HEK293T (cell line): ENCODE results near the gene CDH1.

Experiments
- CTCF ChIA-PET: fragments of 350-600 bp; formaldehyde crosslinking; extraction: SDS; loops from one replicate; lab custom pipeline; 2021; ENCODE audit warnings: antibody characterized with exemption, inconsistent platforms; lab: Yijun Ruan, JAX
- POLR2A ChIA-PET: fragments of 350-600 bp; formaldehyde crosslinking; extraction: SDS; loops from one replicate; lab custom pipeline; 2020; ENCODE audit warnings: antibody characterized with exemption, inconsistent platforms; lab: Yijun Ruan, JAX
- DNase-seq: peaks from one replicate; pipeline ENCODE4 v3.0.0; 2012; ENCODE audit warnings: mixed read lengths; ENCODE audit errors: extremely low spot score
- ARNT ChIP-seq: fragments of 450-650 bp; IDR thresholded peaks from 2 replicates; pipeline ENCODE4 v1.6.1; 2017; ENCODE audit warnings: mild to moderate bottlenecking
- BHLHE40 ChIP-seq: fragments of 450-650 bp; IDR thresholded peaks from 2 replicates; pipeline ENCODE4 v1.6.1; 2016; ENCODE audit warnings: mild to moderate bottlenecking, moderate library complexity, borderline replicate concordance
- CTBP1 ChIP-seq: fragments of 450-650 bp; IDR thresholded peaks from 2 replicates; pipeline ENCODE4 v1.6.1; 2016; ENCODE audit warnings: borderline replicate concordance
- ELF4 ChIP-seq: fragments of 450-650 bp; IDR thresholded peaks from 2 replicates; pipeline ENCODE4 v1.6.1; 2017; ENCODE audit warnings: antibody characterized with exemption
- FOXA1 ChIP-seq: fragments of 450-650 bp; IDR thresholded peaks from 2 replicates; pipeline ENCODE4 v1.6.1; 2016; ENCODE audit warnings: mild to moderate bottlenecking
- FOXK2 ChIP-seq: fragments of 450-650 bp; IDR thresholded peaks from 2 replicates; pipeline ENCODE4 v1.6.1; 2016; ENCODE audit warnings: mild to moderate bottlenecking
- FOXM1 ChIP-seq: fragments of 450-650 bp; IDR thresholded peaks from 2 replicates; pipeline ENCODE4 v1.6.1; 2017; ENCODE audit warnings: mild to moderate bottlenecking, borderline replicate concordance
- HDGF ChIP-seq: fragments of 450-650 bp; IDR thresholded peaks from 2 replicates; pipeline ENCODE4 v1.6.1; 2017; ENCODE audit warnings: antibody characterized with exemption, borderline replicate concordance
- L3MBTL2 ChIP-seq: fragments of 450-650 bp; conservative IDR thresholded peaks from 2 replicates; pipeline ENCODE4 v1.6.1; 2016; ENCODE audit warnings: mild to moderate bottlenecking
- LEF1 ChIP-seq: fragments of 450-650 bp; IDR thresholded peaks from 2 replicates; pipeline ENCODE4 v1.6.1; 2017; ENCODE audit warnings: mild to moderate bottlenecking, borderline replicate concordance
- NFRKB ChIP-seq: fragments of 450-650 bp; IDR thresholded peaks from 2 replicates; pipeline ENCODE4 v1.6.1; 2016; ENCODE audit warnings: mild to moderate bottlenecking, moderate library complexity
- PKNOX1 ChIP-seq: fragments of 450-650 bp; IDR thresholded peaks from 2 replicates; pipeline ENCODE4 v1.6.1; 2016
- SP1 ChIP-seq: fragments of 450-650 bp; IDR thresholded peaks from 2 replicates; pipeline ENCODE4 v1.6.1; 2017
- SUZ12 ChIP-seq: fragments of 450-650 bp; IDR thresholded peaks from 2 replicates; pipeline ENCODE4 v1.6.1; 2016; ENCODE audit warnings: mild to moderate bottlenecking
- TARDBP ChIP-seq: fragments of 450-650 bp; IDR thresholded peaks from 2 replicates; pipeline ENCODE4 v1.6.1; 2016
- ZNF384 ChIP-seq: fragments of 450-650 bp; IDR thresholded peaks from 2 replicates; pipeline ENCODE4 v1.6.1; 2016

CDH1 gene

GRCh38 chr16:68772871-68773270 lies 35.8 kb downstream of the CDH1 start:
- ChIA-PET CTCF (no interaction called here), POLR2A (no interaction called here)
- TF ChIP-seq FOXA1 (no peak), L3MBTL2 (no peak), LEF1 (no peak), PKNOX1 (no peak), FOXM1 (no peak), HDGF (no peak), NFRKB (no peak), SUZ12 (no peak), ELF4 (no peak)
- DNase-seq, result no peak

DNA sequence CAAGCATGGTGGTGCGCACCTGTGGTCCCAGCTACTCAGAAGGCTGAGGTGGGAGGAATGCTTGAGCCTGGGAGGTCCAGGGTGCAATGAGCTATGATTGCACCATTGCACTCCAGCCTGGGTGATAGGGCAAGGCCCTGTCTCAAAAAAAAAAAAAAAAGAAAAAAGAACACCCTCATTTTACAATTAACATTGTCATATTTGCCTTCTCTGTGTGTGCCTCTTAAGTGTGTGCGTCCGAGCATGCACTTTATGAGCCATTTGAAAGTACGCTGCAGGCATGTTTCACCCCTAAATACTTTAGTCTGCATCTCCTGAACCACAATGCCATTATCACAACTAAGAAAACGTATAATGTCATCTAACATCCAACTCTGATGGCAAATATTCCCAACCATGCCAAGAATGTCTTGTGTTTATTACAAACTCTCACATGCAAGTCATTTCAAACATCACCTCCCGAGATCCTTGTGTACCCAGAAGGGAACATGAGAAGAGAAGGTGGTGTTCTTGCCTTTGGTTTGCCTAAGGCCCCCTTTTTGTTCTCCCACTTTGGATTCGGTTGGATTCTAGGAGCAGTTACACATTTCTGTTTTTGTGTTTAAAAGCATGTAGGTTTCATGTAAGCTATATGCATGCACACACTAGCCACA lies 38.0 kb downstream of the CDH1 start:
- CTCF ChIA-PET, result no interaction called here
- TF ChIP-seq PKNOX1 (no peak), FOXA1 (no peak), BHLHE40 (no peak), TARDBP (no peak), NFRKB (no peak), SP1 (no peak), HDGF (no peak)
- POLR2A ChIA-PET, result no interaction called here
- DNase-seq, result no peak

- ChIA-PET CTCF (no interaction called here), POLR2A (no interaction called here)
- no peak for TF ChIP-seq ELF4
- no peak for TF ChIP-seq LEF1
- TF ChIP-seq ARNT, result no peak
- DNase-seq, result no peak
Observed at GRCh38 chr16:68776821-68777485, 39.9 kb downstream of the CDH1 start.

DNA sequence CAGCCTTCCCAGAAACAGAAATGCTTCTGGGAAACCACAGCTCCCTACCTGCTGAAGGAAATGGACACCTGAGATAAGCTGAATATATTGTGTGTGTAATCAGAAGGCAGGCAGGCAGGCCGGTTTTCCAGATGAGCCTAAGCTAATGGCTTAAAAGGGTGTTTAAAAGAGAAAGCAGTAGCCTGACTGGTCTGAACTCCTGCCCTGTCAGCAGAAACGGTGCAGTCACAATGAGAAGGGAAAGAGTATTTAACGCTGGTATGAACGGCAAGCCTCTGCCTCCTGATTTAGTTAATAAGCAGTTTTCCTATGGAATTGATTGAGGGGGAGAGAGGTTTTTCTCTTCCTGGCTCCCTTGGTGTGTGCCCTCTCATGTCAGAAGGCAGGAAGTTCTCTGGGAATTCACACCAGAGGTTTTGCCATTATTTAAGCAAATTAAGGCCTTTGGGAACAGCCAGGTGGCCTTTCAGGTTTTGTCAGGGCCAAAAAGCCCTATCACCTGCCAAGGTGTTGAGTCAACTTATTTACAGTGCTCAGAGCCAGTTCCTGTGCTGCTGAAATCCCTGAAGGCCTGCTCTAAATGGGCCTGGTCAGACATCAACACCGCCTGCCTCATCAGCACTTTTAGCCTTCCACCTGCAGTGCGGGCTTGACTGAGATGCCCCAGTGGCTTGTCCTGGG lies 41.6 kb downstream of the CDH1 start:
- CTCF ChIA-PET, result no interaction called here
- DNase-seq, result no peak
- POLR2A ChIA-PET, result no interaction called here
- TF ChIP-seq BHLHE40 (no peak), CTBP1 (no peak), FOXM1 (no peak), FOXA1 (no peak), LEF1 (no peak), SUZ12 (no peak), HDGF (no peak), NFRKB (no peak), L3MBTL2 (no peak), ELF4 (no peak), ZNF384 (no peak), ARNT (no peak), FOXK2 (no peak), TARDBP (no peak), SP1 (no peak), PKNOX1 (no peak)

DNA sequence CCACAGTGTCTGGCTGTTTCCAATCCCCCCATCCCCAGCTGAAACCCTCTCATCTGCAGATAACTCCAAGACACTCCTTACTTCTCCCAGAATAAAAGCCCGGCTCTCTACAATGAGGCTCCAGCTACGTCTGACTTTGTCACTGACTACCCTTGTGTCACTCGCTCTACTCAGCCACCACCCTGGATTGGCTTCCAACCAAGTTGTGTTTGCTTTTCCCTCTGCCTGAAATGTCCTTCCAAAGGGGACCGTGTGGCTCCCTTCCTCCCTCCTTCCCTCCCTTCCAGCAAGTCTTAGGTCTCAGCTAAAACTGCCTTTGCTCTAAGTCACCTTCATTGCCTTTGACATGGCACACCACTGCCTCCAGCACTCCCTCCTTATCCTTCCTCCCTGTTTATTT lies 42.8 kb downstream of the CDH1 start:
- CTCF ChIA-PET, result no interaction called here
- no peak for TF ChIP-seq L3MBTL2
- TF ChIP-seq ARNT, result no peak
- no peak for TF ChIP-seq CTBP1
- no peak for TF ChIP-seq SP1
- TF ChIP-seq FOXA1, result no peak
- TF ChIP-seq ZNF384, result no peak
- TF ChIP-seq HDGF, result no peak
- TF ChIP-seq NFRKB, result no peak
- TF ChIP-seq TARDBP, result no peak
- DNase-seq, result no peak
- POLR2A ChIA-PET, result no interaction called here

DNA sequence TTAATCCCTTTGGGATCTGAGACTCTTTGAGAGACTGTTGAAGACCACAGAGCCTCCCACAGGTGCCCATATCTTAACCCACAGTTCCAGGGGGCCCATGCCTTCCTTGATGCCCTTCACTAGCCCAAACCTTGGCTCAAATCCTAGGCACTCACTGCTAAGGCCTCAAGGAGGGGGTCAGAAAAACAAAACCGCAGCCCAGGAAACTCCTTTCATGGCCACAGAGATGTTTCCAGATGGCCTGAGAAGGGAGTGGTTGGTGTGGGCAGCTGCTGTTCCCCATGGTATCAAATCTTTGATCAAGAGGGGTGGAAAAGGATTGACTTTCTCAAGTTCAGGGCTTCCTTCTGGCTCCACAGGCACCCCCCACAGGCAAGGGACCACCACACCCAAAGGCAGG lies 44.7 kb downstream of the CDH1 start:
- POLR2A ChIA-PET, result no interaction called here
- CTCF ChIA-PET, result no interaction called here
- TF ChIP-seq L3MBTL2 (no peak), SUZ12 (no peak), ELF4 (no peak), FOXM1 (no peak), LEF1 (no peak), TARDBP (no peak), PKNOX1 (no peak), BHLHE40 (no peak), ARNT (no peak), FOXA1 (no peak), SP1 (no peak), FOXK2 (no peak), ZNF384 (no peak), CTBP1 (no peak), NFRKB (no peak), HDGF (no peak)
- DNase-seq, result no peak
